Parathyroid adenoma (tissue), 2 donors: ENCODE data around the gene ANO10.

ENCODE experiments used
- H2AFZ ChIP-seq: fragments of 300-600 bp; sonication (generic); one replicate; pipeline ENCODE4 v1.7.0; 2017; ENCODE audit warnings: antibody characterized with exemption, mild to moderate bottlenecking
- H3K27ac ChIP-seq: fragments of 300-600 bp; sonication (generic); one replicate; pipeline ENCODE4 v1.7.0; 2017
- H3K27me3 ChIP-seq: fragments of 300-600 bp; sonication (generic); one replicate; pipeline ENCODE4 v1.7.0; 2017; ENCODE audit warnings: low read length; ENCODE audit not compliant: control insufficient read depth, insufficient read depth
- H3K36me3 ChIP-seq: fragments of 300-600 bp; sonication (generic); one replicate; pipeline ENCODE4 v1.7.0; 2017; ENCODE audit warnings: low read length; ENCODE audit not compliant: control insufficient read depth, insufficient read depth
- H3K4me1 ChIP-seq: fragments of 300-600 bp; sonication (generic); one replicate; pipeline ENCODE4 v1.7.0; 2017; ENCODE audit warnings: control low read depth
- H3K4me2 ChIP-seq: fragments of 300-600 bp; sonication (generic); one replicate; pipeline ENCODE4 v1.7.0; 2017; ENCODE audit warnings: low read length
- H3K4me3 ChIP-seq: fragments of 300-600 bp; sonication (generic); one replicate; pipeline ENCODE4 v1.7.0; 2017; ENCODE audit warnings: low read depth, low read length
- H3K79me2 ChIP-seq: fragments of 300-600 bp; sonication (generic); one replicate; pipeline ENCODE4 v1.7.0; 2017; ENCODE audit warnings: control low read depth
- H3K9ac ChIP-seq: fragments of 300-600 bp; sonication (generic); one replicate; pipeline ENCODE4 v1.7.0; 2017; ENCODE audit warnings: mild to moderate bottlenecking
- H3K9me3 ChIP-seq: fragments of 300-600 bp; sonication (generic); one replicate; pipeline ENCODE4 v1.7.0; 2017; ENCODE audit warnings: low read length; ENCODE audit not compliant: control insufficient read depth
- TF ChIP-seq, protein P1 (sequence below): fragments of 300-600 bp; sonication (generic); IDR thresholded peaks from one replicate; pipeline ENCODE4 v1.7.0; 2017; ENCODE audit warnings: antibody characterized with exemption, mild to moderate bottlenecking
- donor health status: primary hyperparathyroidism.

ANO10 gene

DNA sequence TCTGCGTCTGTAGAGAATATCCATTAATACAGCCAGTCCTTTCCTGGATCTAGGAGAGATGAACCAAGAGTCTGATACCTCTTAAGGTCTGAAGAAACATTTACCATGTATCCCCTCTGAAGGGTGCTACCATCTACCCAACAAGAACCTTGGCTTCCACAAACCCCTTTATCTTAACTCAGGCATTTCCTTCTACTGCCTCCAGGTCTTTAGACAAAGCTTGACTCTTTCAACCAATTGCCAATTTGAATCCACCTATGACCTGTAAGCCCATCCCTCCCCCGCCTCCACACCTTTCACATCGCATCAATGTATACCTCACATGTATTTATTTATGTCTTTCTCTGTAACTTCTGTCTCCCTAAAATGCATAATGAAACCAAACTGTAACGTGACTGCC is 196.0 kb downstream of the ANO10 start:
- Histone ChIP-seq H3K27me3 (no peaks in the 10 kb centered on the region), H2AFZ (no peak overlapping the region), H3K27ac (no peak overlapping the region), H3K4me1 (no peaks in the 10 kb centered on the region), H3K4me3 (no peak overlapping the region), H3K9me3 (no peaks in the 10 kb centered on the region), H3K36me3 (no peaks in the 10 kb centered on the region), H3K9ac (no peak overlapping the region), H3K79me2 (no peaks in the 10 kb centered on the region), H3K4me2 (no peak overlapping the region)
- TF ChIP-seq, protein P1, sequence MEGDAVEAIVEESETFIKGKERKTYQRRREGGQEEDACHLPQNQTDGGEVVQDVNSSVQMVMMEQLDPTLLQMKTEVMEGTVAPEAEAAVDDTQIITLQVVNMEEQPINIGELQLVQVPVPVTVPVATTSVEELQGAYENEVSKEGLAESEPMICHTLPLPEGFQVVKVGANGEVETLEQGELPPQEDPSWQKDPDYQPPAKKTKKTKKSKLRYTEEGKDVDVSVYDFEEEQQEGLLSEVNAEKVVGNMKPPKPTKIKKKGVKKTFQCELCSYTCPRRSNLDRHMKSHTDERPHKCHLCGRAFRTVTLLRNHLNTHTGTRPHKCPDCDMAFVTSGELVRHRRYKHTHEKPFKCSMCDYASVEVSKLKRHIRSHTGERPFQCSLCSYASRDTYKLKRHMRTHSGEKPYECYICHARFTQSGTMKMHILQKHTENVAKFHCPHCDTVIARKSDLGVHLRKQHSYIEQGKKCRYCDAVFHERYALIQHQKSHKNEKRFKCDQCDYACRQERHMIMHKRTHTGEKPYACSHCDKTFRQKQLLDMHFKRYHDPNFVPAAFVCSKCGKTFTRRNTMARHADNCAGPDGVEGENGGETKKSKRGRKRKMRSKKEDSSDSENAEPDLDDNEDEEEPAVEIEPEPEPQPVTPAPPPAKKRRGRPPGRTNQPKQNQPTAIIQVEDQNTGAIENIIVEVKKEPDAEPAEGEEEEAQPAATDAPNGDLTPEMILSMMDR: no peak

DNA sequence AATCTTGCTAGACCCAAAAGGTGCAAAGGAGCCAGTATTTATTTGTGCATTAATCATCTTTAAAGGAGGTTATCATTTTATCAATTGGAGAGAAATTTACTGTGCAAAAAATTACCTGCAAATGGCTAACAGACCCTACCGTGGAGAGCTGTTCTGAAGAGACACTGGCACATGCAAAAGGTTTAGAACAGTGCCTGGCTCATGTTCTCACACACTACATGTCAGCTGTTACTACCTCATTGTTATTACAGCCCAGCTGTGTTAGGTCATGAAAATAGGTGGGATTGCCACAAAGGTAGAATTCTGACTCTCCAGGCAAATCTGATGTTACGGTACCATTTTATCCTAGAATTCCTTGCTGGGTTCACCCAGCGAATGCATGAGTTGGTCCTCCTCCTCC is 198.2 kb downstream of the ANO10 start:
- H3K4me1 ChIP-seq: no peaks in the 10 kb centered on the region
- TF ChIP-seq, protein P1: no peak

DNA sequence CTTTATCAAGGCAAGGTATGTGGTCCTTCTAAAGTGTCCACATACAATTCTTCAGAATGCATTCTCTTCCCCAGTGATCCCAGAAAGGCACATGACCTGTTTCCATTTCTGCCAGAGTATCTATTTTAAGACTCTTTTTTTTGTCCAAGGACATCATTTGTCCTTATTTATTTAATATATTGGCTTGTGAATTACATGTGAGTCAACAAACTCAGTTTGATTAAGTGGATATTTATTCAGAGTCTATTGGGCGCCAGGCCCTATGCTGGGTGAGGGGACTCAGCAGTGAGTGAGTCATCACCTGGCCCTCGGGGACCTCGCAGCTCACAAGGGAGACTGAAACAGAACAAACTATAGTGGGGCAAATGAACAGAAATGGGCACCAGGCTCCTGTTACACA is 198.7 kb downstream of the ANO10 start:
- H3K4me2 ChIP-seq: no peak overlapping the region
- H3K27me3 ChIP-seq: no peaks in the 10 kb centered on the region
- H3K9me3 ChIP-seq: no peaks in the 10 kb centered on the region
- H3K9ac ChIP-seq: no peak overlapping the region
- TF ChIP-seq, protein P1: no peak
- H3K36me3 ChIP-seq: no peaks in the 10 kb centered on the region
- H3K79me2 ChIP-seq: no peaks in the 10 kb centered on the region
- H3K4me3 ChIP-seq: no peak overlapping the region
- no peak overlapping the region for H3K27ac ChIP-seq
- no peaks in the 10 kb centered on the region for H3K4me1 ChIP-seq
- no peak overlapping the region for H2AFZ ChIP-seq

More for the DNA sequence above, 198.2 kb downstream of the ANO10 start:
- Histone ChIP-seq H3K9me3 (no peaks in the 10 kb centered on the region), H3K27me3 (no peaks in the 10 kb centered on the region), H3K27ac (no peak overlapping the region), H2AFZ (no peak overlapping the region), H3K36me3 (no peaks in the 10 kb centered on the region), H3K79me2 (no peaks in the 10 kb centered on the region), H3K9ac (no peak overlapping the region), H3K4me3 (no peak overlapping the region), H3K4me2 (no peak overlapping the region)

DNA sequence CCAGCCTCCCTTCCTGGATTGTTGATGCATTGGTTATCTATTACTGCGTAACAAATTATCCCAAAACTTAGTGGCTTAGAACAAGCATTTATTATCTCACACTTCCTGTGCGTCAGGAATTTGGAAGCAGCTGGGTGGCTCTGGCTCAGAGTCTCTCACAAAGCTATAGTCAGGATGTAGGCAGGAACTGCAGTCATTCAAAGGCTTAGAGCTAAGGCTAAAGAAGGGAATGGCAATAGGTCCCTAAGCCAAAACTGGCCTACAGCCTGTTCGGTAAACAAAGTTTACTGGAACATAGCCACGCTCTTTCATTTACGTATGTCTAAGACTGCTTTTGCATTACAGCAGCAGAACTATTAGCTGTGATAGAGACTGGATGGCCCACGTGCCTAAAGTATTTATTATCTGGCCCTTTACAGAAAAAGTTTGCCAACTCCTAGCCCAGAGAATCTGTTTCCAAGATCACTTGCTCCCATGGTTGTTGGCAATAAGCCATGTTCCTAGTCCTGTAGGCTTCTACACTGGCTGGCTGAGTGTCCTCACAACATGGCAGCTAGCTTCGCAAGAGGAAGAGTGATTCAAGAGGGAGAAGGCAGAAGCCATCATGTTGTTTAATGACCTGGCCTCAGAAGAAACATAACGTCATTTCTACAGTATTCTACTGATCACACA is 203.1 kb downstream of the ANO10 start:
- Histone ChIP-seq H3K4me3 (no peak overlapping the region), H3K27ac (peak overlapping the region; percentile 47)

More for the DNA sequence above, 203.1 kb downstream of the ANO10 start:
- no peaks in the 10 kb centered on the region for H3K79me2 ChIP-seq
- H3K27me3 ChIP-seq: no peaks in the 10 kb centered on the region
- H3K9ac ChIP-seq: no peak overlapping the region
- H3K36me3 ChIP-seq: no peaks in the 10 kb centered on the region
- TF ChIP-seq, protein P1: no peak
- no peak overlapping the region for H3K4me2 ChIP-seq
- H2AFZ ChIP-seq: no peak overlapping the region
- peaks cover 3% of the 10 kb centered on the region for H3K4me1 ChIP-seq
- no peaks in the 10 kb centered on the region for H3K9me3 ChIP-seq
